B cell (primary cell): ENCODE results near the gene ABCB6.

Experiments used
- CTCF ChIP-seq: fragments of 200-600 bp; IDR thresholded peaks from one replicate; pipeline ENCODE4 v1.8.0; 2022; ENCODE audit warnings: antibody characterized with exemption, mild to moderate bottlenecking
- EZH2 ChIP-seq: IDR thresholded peaks from 2 replicates; pipeline ENCODE4 v1.6.1; 2012; ENCODE audit warnings: borderline replicate concordance, low read depth, mild to moderate bottlenecking, moderate library complexity, low read length; ENCODE audit not compliant: insufficient read depth, poor library complexity, severe bottlenecking

GRCh38 chr2:219206328-219207133 lies 12.2 kb downstream of the ABCB6 start, which contains the start of gene ZFAND2B:
- TF ChIP-seq CTCF (no peak), EZH2 (no peak)
